Panc1 (cell line): ENCODE measurements around the gene DLGAP4.

Source experiments
- POLR2AphosphoS5 ChIP-seq: IDR thresholded peaks from 2 replicates; pipeline ENCODE4 v1.6.1; 2012; ENCODE audit warnings: mild to moderate bottlenecking, low read depth, low read length, moderate library complexity
- TCF7L2 ChIP-seq: IDR thresholded peaks from 2 replicates; pipeline ENCODE4 v1.6.1; 2011; ENCODE audit warnings: mild to moderate bottlenecking, low read depth, low read length, inconsistent platforms
- TF ChIP-seq, protein P1 (sequence below): fragments of 450-650 bp; IDR thresholded peaks from 2 replicates; pipeline ENCODE4 v1.5.1; 2017; ENCODE audit warnings: mild to moderate bottlenecking

- no peak for TF ChIP-seq TCF7L2
- TF ChIP-seq, protein P1, sequence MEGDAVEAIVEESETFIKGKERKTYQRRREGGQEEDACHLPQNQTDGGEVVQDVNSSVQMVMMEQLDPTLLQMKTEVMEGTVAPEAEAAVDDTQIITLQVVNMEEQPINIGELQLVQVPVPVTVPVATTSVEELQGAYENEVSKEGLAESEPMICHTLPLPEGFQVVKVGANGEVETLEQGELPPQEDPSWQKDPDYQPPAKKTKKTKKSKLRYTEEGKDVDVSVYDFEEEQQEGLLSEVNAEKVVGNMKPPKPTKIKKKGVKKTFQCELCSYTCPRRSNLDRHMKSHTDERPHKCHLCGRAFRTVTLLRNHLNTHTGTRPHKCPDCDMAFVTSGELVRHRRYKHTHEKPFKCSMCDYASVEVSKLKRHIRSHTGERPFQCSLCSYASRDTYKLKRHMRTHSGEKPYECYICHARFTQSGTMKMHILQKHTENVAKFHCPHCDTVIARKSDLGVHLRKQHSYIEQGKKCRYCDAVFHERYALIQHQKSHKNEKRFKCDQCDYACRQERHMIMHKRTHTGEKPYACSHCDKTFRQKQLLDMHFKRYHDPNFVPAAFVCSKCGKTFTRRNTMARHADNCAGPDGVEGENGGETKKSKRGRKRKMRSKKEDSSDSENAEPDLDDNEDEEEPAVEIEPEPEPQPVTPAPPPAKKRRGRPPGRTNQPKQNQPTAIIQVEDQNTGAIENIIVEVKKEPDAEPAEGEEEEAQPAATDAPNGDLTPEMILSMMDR, result no peak; the same call in 1 of the 2 replicates
- TF ChIP-seq POLR2AphosphoS5, result no peak
Observed at GRCh38 chr20:36305602-36306551, at the start of gene DLGAP4.
